H1 (cell line): ENCODE results near the gene ABL2. TPM values are rescaled to one million over a fixed set of nuclear protein-coding genes. Genes with fewer than 3 reads are reported as not detected.

ENCODE experiments used
- CTCF ChIA-PET: fragments of 300-600 bp; sonication (Branson Sonifier 250); formaldehyde crosslinking; loops from one replicate; lab custom pipeline; 2021; ENCODE audit not compliant: partially characterized antibody; lab: Charles Lee
- POLR2A ChIA-PET: fragments of 300-600 bp; sonication (Branson Sonifier 250); formaldehyde crosslinking; loops from one replicate; lab custom pipeline; 2021; ENCODE audit warnings: inconsistent platforms; ENCODE audit not compliant: partially characterized antibody; lab: Charles Lee
- DNase-seq, 2 experiments: peaks; one replicate each; pipeline versions ENCODE4 v3.0.0 to v3.0.0-alpha.2; 2010 to 2022; ENCODE audit warnings: low spot score in 2 of 2, low read depth in 1 of 2, mixed read lengths in 1 of 2
- FAIRE-seq: peaks from 2 replicates; lab custom pipeline; 2011; peaks lifted over from hg19 to GRCh38; lab: Jason Lieb, UNC
- H2AFZ ChIP-seq: 2 replicates; pipeline ENCODE4 v1.8.1; 2012; ENCODE audit warnings: low read length, inconsistent platforms
- H2AK5ac ChIP-seq: 2 replicates; pipeline ENCODE4 v1.6.1; 2013; ENCODE audit warnings: low read depth, low read length
- H2BK120ac ChIP-seq: replicated peaks from 2 replicates; pipeline ENCODE3; 2013; ENCODE audit warnings: low read depth, low read length, inconsistent platforms
- H2BK12ac ChIP-seq: 2 replicates; pipeline ENCODE4 v1.6.1; 2013; ENCODE audit warnings: low read depth, low read length
- H2BK15ac ChIP-seq: 2 replicates; pipeline ENCODE4 v1.6.1; 2013; ENCODE audit warnings: low read length
- H2BK20ac ChIP-seq: 2 replicates; pipeline ENCODE4 v1.6.1; 2013; ENCODE audit warnings: low read length
- H2BK5ac ChIP-seq: 2 replicates; pipeline ENCODE4 v1.6.1; 2013; ENCODE audit warnings: low read depth, low read length
- H3K14ac ChIP-seq: 2 replicates; pipeline ENCODE4 v1.6.1; 2013; ENCODE audit warnings: inconsistent platforms; ENCODE audit not compliant: insufficient read length
- H3K18ac ChIP-seq: 2 replicates; pipeline ENCODE4 v1.6.1; 2013; ENCODE audit warnings: low read length; ENCODE audit errors: extremely low read depth
- H3K23ac ChIP-seq: 2 replicates; pipeline ENCODE4 v1.6.1; 2013; ENCODE audit warnings: inconsistent platforms; ENCODE audit not compliant: insufficient read length
- H3K23me2 ChIP-seq: 2 replicates; pipeline ENCODE4 v1.6.1; 2013; ENCODE audit warnings: low read depth, low read length
- H3K27ac ChIP-seq: 2 replicates; pipeline ENCODE4 v1.6.1; 2011; ENCODE audit warnings: low read depth, low read length, inconsistent platforms
- H3K27me3 ChIP-seq, 4 experiments: replicated peaks in 1 of 4; 1 replicate in 1 of 4; 2 replicates in 3 of 4; pipeline versions ENCODE4 v1.6.1 to v1.8.1; 2011 to 2013; ENCODE audit warnings: low read length in 3 of 4, mild to moderate bottlenecking in 3 of 4, inconsistent platforms in 2 of 4, mixed read lengths in 2 of 4, moderate library complexity in 1 of 4; ENCODE audit not compliant: control insufficient read depth in 3 of 4, insufficient read depth in 3 of 4; ENCODE audit errors: extremely low read depth in 1 of 4
- H3K36me3 ChIP-seq, 4 experiments: 2 replicates each; pipeline versions ENCODE4 v1.6.1 to v1.8.1; 2011 to 2013; ENCODE audit warnings: mild to moderate bottlenecking in 4 of 4, low read length in 3 of 4, moderate library complexity in 2 of 4, control low read depth in 1 of 4, inconsistent platforms in 1 of 4; ENCODE audit not compliant: insufficient read depth in 4 of 4, control insufficient read depth in 2 of 4
- H3K4ac ChIP-seq: replicated peaks from 2 replicates; pipeline ENCODE3; 2013; ENCODE audit warnings: low read length, low read depth, mixed read lengths, inconsistent platforms; ENCODE audit not compliant: insufficient read length
- H3K4me1 ChIP-seq, 4 experiments: replicated peaks in 1 of 4; 1 replicate in 1 of 4; 2 replicates in 3 of 4; pipeline versions ENCODE4 v1.6.1 to v1.8.1; 2011 to 2013; ENCODE audit warnings: low read length in 3 of 4, inconsistent platforms in 2 of 4, mixed read lengths in 1 of 4; ENCODE audit not compliant: insufficient read depth in 4 of 4, control insufficient read depth in 3 of 4
- H3K4me2 ChIP-seq, 2 experiments: 2 replicates each; pipeline versions ENCODE4 v1.6.1 to v1.8.1; 2011 to 2013; ENCODE audit warnings: low read depth in 2 of 2, low read length in 2 of 2, control low read depth in 1 of 2, inconsistent platforms in 1 of 2, mild to moderate bottlenecking in 1 of 2; ENCODE audit not compliant: insufficient read depth in 1 of 2
- H3K4me3 ChIP-seq, 4 experiments: fragments of 200-600, 300-600 bp in 1 of 4; sonication (generic), shearing (Covaris generic), sonication (Bioruptor Twin) in 1 of 4; 2 replicates each; pipeline versions ENCODE4 v1.5.1 to v1.8.1; 2011 to 2016; ENCODE audit warnings: low read length in 4 of 4, low read depth in 3 of 4, control low read depth in 2 of 4, inconsistent platforms in 2 of 4, mild to moderate bottlenecking in 2 of 4, mixed read lengths in 1 of 4, moderate library complexity in 1 of 4; ENCODE audit not compliant: insufficient read depth in 2 of 4; ENCODE audit errors: extremely low read depth in 1 of 4
- H3K56ac ChIP-seq: replicated peaks from 2 replicates; pipeline ENCODE3; 2013; ENCODE audit warnings: low read depth, mild to moderate bottlenecking, mixed read lengths, low read length, inconsistent platforms; ENCODE audit not compliant: insufficient read length
- H3K79me1 ChIP-seq: 2 replicates; pipeline ENCODE4 v1.6.1; 2013; ENCODE audit warnings: low read depth, low read length, control low read depth
- H3K79me2 ChIP-seq, 2 experiments: 2 replicates each; pipeline versions ENCODE4 v1.6.1 to v1.8.1; 2012 to 2013; ENCODE audit warnings: low read length in 2 of 2, mild to moderate bottlenecking in 2 of 2, inconsistent platforms in 1 of 2; ENCODE audit not compliant: insufficient read depth in 2 of 2, control insufficient read depth in 1 of 2
- H3K9ac ChIP-seq, 4 experiments: replicated peaks in 1 of 4; 1 replicate in 1 of 4; 2 replicates in 3 of 4; pipeline versions ENCODE4 v1.6.1 to v1.8.1; 2011 to 2013; ENCODE audit warnings: low read depth in 3 of 4, low read length in 3 of 4, control low read depth in 2 of 4, mild to moderate bottlenecking in 2 of 4, moderate library complexity in 2 of 4, inconsistent platforms in 1 of 4; ENCODE audit errors: extremely low read depth in 1 of 4
- H3K9me3 ChIP-seq, 2 experiments: 2 replicates each; pipeline versions ENCODE4 v1.6.1 to v1.8.1; 2012 to 2013; ENCODE audit warnings: mild to moderate bottlenecking in 2 of 2, moderate library complexity in 2 of 2, control low read depth in 1 of 2, inconsistent platforms in 1 of 2, low read depth in 1 of 2, low read length in 1 of 2, mixed read lengths in 1 of 2; ENCODE audit not compliant: insufficient read depth in 2 of 2
- H4K20me1 ChIP-seq, 2 experiments: replicated peaks in 1 of 2; 2 replicates each; pipeline versions ENCODE3 to v1.8.1; 2011 to 2013; ENCODE audit warnings: inconsistent platforms in 2 of 2, low read length in 2 of 2, mild to moderate bottlenecking in 1 of 2; ENCODE audit not compliant: insufficient read depth in 2 of 2, control insufficient read depth in 1 of 2
- H4K5ac ChIP-seq: 2 replicates; pipeline ENCODE4 v1.6.1; 2013; ENCODE audit warnings: low read length, low read depth, mixed read lengths, inconsistent platforms; ENCODE audit not compliant: insufficient read length
- H4K8ac ChIP-seq: 2 replicates; pipeline ENCODE4 v1.8.0; 2013; ENCODE audit warnings: mild to moderate bottlenecking, moderate library complexity, low read length, inconsistent platforms; ENCODE audit not compliant: insufficient read depth; ENCODE audit errors: extremely low read depth
- H4K91ac ChIP-seq: replicated peaks from 2 replicates; pipeline ENCODE3; 2013; ENCODE audit warnings: low read length, mixed read lengths, inconsistent platforms; ENCODE audit not compliant: insufficient read length
- ASH2L ChIP-seq: fragments of 200-600, 300-600 bp; sonication (generic); IDR thresholded peaks from one replicate; pipeline ENCODE4 v1.7.1; 2017; ENCODE audit warnings: low read length
- CEBPB ChIP-seq: IDR thresholded peaks from 2 replicates; pipeline ENCODE4 v1.6.1; 2012; ENCODE audit warnings: low read depth, low read length
- PHF8 ChIP-seq: fragments of 200-600 bp; sonication (generic); conservative IDR thresholded peaks from 2 replicates; pipeline ENCODE4 v1.7.1; 2012; ENCODE audit warnings: low read depth, mild to moderate bottlenecking, inconsistent platforms, low read length, moderate library complexity
- POLR2A ChIP-seq, 2 experiments: IDR thresholded peaks; 1 replicate in 1 of 2; 2 replicates in 1 of 2; pipeline ENCODE4 v1.6.1; 2011; ENCODE audit warnings: low read depth in 2 of 2, low read length in 2 of 2, mild to moderate bottlenecking in 2 of 2; ENCODE audit errors: control extremely low read depth in 1 of 2
- SP1 ChIP-seq: IDR thresholded peaks from 2 replicates; pipeline ENCODE4 v1.6.1; 2011; ENCODE audit warnings: low read depth, low read length
- TEAD4 ChIP-seq: IDR thresholded peaks from 2 replicates; pipeline ENCODE4 v1.6.1; 2012; ENCODE audit warnings: low read depth, low read length, inconsistent platforms, mixed read lengths
- WGBS, 2 experiments: shearing (Covaris generic) in 1 of 2; methylation state at CpG; one replicate each; pipeline versions ENCODE4 v1.1.6 to v1.1.7; 2013 to 2015; ENCODE audit warnings: low lambda C conversion rate in 2 of 2, mixed read lengths in 2 of 2, inconsistent platforms in 1 of 2, low coverage in 1 of 2, missing lambda C conversion rate in 1 of 2; ENCODE audit not compliant: insufficient replicate concordance in 2 of 2, insufficient coverage in 1 of 2, insufficient read length in 1 of 2; ENCODE audit errors: extremely low coverage in 1 of 2, missing lambda C conversion rate in 1 of 2; 5-methylcytosine and 5-hydroxymethylcytosine counted together
- polyA plus RNA-seq, 7 experiments: library from polyadenylated mRNA; depleted of rRNA in 3 of 7; stranded (reverse) in 5 of 7; unstranded in 2 of 7; fragments of >200 nt in 5 of 7; fragments of 200-250 nt in 2 of 7; gene quantifications; 1 replicate in 5 of 7; 2 replicates in 1 of 7; 4 replicates in 1 of 7; pipeline versions ENCODE4 v1.2.1 to v1.2.3, GENCODE V29; 2011 to 2013; ENCODE audit warnings: missing spikeins in 2 of 7, mixed read lengths in 2 of 7
- total RNA-seq: library from RNA; stranded (reverse); fragmentation: NEBNext Ultra II Directional; extraction: Animal tissue kit (Norgen Biotek cat#: 25700); gene quantifications from 2 replicates; pipeline ENCODE4 v1.2.1, GENCODE V29; 2021
- TF ChIP-seq, protein P1 (sequence below): IDR thresholded peaks from 2 replicates; pipeline ENCODE4 v1.6.1; 2011; ENCODE audit warnings: low read length, improper control_type of control experiment
- TF ChIP-seq, protein P2 (sequence below), 3 experiments: IDR thresholded peaks; 1 replicate in 2 of 3; 2 replicates in 1 of 3; pipeline versions ENCODE4 v1.5.1 to v1.6.1; 2011; ENCODE audit warnings: low read length in 3 of 3, mild to moderate bottlenecking in 3 of 3, inconsistent platforms in 2 of 3, low read depth in 1 of 3, moderate library complexity in 1 of 3; ENCODE audit not compliant: insufficient read depth in 1 of 3; ENCODE audit errors: control extremely low read depth in 1 of 3
- TF ChIP-seq, protein P3 (sequence below): IDR thresholded peaks from 2 replicates; pipeline ENCODE4 v1.6.1; 2011; ENCODE audit warnings: low read depth, mild to moderate bottlenecking, low read length; ENCODE audit not compliant: insufficient read depth

ABL2 gene
- total and polyA plus RNA-seq, 2 of the 8 experiments (the other 6 are each of a cell fraction or from before 2014, with no cell fraction given), result 4.5 to 19.1 TPM

DNA sequence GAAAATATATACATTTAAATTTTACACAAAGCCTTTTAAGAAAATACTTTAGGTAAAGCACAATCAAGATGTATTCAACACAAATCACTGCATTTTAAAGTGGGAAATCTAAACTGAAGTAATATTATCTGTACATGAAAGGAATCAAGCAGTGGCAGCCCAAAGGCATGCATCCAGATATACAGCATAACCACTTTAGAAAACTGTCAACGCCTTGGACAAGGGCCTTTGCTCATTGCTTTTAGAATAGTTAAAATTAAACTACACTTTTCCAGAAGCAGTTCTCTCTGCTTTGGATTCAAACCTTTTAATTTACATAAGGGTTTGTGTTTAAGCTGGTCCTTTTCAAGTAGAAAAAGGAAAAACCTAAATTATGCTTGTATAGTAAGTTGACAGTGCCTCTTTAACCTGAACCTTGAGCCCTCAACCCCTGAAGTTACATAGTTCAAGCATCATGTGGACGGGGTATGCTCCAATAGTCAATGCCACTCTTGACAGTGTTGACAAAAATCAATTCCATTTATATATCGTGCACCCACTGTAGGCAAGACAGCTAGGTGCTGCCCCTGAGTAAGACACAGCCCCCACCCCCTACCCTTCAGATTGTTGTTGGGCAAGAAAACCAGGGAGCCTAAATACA lies 124.7 kb downstream of the ABL2 start:
- no peak overlapping the region for H3K56ac ChIP-seq
- no peak overlapping the region for H2AK5ac ChIP-seq
- CTCF ChIA-PET, result interaction anchor here (0.6 to 4.9 kb wide), 21 partner anchors 9 to 381 kb away, joined by 3 to 41 read pairs (median 4); partner anchors contain the start of gene TOR3A
- no peaks in the 10 kb centered on the region for H3K9me3 ChIP-seq
- no peak overlapping the region for H3K18ac ChIP-seq
- no peak overlapping the region for H2BK120ac ChIP-seq
- H3K27ac ChIP-seq, result no peak overlapping the region
- H4K20me1 ChIP-seq, result no peaks in the 10 kb centered on the region
- DNase-seq (no peak), FAIRE-seq (no peak)
- peaks cover 0 to 17% (median 10%) of the 10 kb centered on the region in 4 experiments; a peak in 6 of 8 replicates for H3K36me3 ChIP-seq
- H3K9ac ChIP-seq, result no peak overlapping the region
- WGBS, 2 experiments, result 84% methylated on average over 3 of the region's 3 CpGs; no CpG with 5 or more reads in 1 of the 2 experiments
- H3K27me3 ChIP-seq, result no peaks in the 10 kb centered on the region
- H2BK12ac ChIP-seq, result no peak overlapping the region
- POLR2A ChIA-PET, result no interaction called here
- no peak overlapping the region for H2BK15ac ChIP-seq
- peak overlapping the region; percentile 12 for H4K5ac ChIP-seq
- H3K4ac ChIP-seq, result no peak overlapping the region
- no peak overlapping the region for H4K91ac ChIP-seq
- H3K4me2 ChIP-seq, result no peak overlapping the region
- no peak overlapping the region for H3K4me3 ChIP-seq
- H3K23ac ChIP-seq, result no peak overlapping the region
- no peak overlapping the region for H2BK20ac ChIP-seq
- no peaks in the 10 kb centered on the region; the same call in 1 of the 2 replicates for H3K23me2 ChIP-seq
- H2AFZ ChIP-seq, result no peak overlapping the region
- peaks cover 0 to 1% (median 0%) of the 10 kb centered on the region in 4 experiments; a peak in 1 of 7 replicates for H3K4me1 ChIP-seq
- no peaks in the 10 kb centered on the region for H3K79me2 ChIP-seq
- H3K79me1 ChIP-seq, result no peaks in the 10 kb centered on the region
- H2BK5ac ChIP-seq, result no peak overlapping the region
- H3K14ac ChIP-seq, result no peak overlapping the region
- no peak overlapping the region for H4K8ac ChIP-seq
- TF ChIP-seq PHF8 (no peak), POLR2A (IDR thresholded peaks at IDR 0.05; ENCODE audit: control extremely low read depth in 1 of 2, low read depth in 2 of 2, low read length in 2 of 2) (no peak), SP1 (no peak), CEBPB (no peak), ASH2L (no peak), TEAD4 (no peak)
- TF ChIP-seq, protein P1, sequence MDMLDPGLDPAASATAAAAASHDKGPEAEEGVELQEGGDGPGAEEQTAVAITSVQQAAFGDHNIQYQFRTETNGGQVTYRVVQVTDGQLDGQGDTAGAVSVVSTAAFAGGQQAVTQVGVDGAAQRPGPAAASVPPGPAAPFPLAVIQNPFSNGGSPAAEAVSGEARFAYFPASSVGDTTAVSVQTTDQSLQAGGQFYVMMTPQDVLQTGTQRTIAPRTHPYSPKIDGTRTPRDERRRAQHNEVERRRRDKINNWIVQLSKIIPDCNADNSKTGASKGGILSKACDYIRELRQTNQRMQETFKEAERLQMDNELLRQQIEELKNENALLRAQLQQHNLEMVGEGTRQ, result no peak
- TF ChIP-seq, protein P2, sequence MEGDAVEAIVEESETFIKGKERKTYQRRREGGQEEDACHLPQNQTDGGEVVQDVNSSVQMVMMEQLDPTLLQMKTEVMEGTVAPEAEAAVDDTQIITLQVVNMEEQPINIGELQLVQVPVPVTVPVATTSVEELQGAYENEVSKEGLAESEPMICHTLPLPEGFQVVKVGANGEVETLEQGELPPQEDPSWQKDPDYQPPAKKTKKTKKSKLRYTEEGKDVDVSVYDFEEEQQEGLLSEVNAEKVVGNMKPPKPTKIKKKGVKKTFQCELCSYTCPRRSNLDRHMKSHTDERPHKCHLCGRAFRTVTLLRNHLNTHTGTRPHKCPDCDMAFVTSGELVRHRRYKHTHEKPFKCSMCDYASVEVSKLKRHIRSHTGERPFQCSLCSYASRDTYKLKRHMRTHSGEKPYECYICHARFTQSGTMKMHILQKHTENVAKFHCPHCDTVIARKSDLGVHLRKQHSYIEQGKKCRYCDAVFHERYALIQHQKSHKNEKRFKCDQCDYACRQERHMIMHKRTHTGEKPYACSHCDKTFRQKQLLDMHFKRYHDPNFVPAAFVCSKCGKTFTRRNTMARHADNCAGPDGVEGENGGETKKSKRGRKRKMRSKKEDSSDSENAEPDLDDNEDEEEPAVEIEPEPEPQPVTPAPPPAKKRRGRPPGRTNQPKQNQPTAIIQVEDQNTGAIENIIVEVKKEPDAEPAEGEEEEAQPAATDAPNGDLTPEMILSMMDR (IDR thresholded peaks at IDR 0.05; ENCODE audit: control extremely low read depth in 1 of 3, insufficient read depth in 1 of 3, low read depth in 1 of 3, low read length in 3 of 3), result no peak
- TF ChIP-seq, protein P3, sequence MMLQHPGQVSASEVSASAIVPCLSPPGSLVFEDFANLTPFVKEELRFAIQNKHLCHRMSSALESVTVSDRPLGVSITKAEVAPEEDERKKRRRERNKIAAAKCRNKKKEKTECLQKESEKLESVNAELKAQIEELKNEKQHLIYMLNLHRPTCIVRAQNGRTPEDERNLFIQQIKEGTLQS, result no peak
